AG08396 (cell line): ENCODE results near the gene SLC4A1AP.
A peak's percentile ranks its signal among the peaks of the same experiment; 100 is the strongest.

Experiments used
- DNase-seq: peaks from one replicate; pipeline ENCODE4 v3.0.0; 2012; ENCODE audit warnings: low spot score, mixed read lengths

SLC4A1AP gene

DNA sequence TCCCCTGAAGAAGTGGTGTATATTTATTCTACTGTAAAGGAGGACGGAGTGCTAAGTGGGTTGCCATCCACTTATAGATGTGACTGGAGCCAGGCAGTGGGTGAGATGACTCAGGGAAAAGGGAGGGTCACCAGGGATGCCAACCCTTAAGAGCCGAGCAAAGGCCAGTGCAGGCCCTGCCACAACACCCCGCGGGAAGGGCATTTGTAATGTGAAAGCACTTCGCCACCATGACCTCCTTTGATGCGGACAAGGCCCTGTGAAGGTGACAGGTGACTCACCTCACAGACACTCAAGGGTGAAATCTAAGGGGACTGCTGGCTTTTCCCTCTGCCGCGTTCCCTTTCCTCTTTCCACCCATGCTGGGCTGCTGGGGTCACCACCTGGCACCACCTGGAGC is 57.6 kb downstream of the SLC4A1AP start:
- no peak for DNase-seq

GRCh38 chr2:27721884-27722485 is 58.3 kb downstream of the SLC4A1AP start:
- no peak for DNase-seq

- DNase-seq: peak; percentile 76
Observed at GRCh38 chr2:27723372-27724144, 59.9 kb downstream of the SLC4A1AP start.

DNA sequence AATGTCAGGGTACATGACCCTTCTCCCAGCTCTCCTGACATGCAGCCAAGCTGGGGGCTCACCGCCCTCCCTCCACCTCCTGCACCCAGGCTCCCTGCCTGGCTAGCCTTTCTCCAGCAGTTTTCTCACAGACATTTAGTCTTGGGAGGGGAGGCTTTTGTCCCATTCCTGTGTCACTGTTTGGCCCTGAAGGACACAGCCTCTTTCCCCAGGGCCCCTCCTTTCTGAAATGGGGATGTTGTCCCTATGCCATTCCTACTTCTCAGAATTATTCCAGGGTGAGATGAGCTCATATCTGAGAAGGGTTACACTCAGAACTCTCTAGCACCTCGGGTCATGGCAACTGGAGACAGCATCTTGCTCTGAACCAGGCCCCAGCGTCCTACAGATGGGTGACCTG is 60.5 kb downstream of the SLC4A1AP start:
- DNase-seq: no peak

DNA sequence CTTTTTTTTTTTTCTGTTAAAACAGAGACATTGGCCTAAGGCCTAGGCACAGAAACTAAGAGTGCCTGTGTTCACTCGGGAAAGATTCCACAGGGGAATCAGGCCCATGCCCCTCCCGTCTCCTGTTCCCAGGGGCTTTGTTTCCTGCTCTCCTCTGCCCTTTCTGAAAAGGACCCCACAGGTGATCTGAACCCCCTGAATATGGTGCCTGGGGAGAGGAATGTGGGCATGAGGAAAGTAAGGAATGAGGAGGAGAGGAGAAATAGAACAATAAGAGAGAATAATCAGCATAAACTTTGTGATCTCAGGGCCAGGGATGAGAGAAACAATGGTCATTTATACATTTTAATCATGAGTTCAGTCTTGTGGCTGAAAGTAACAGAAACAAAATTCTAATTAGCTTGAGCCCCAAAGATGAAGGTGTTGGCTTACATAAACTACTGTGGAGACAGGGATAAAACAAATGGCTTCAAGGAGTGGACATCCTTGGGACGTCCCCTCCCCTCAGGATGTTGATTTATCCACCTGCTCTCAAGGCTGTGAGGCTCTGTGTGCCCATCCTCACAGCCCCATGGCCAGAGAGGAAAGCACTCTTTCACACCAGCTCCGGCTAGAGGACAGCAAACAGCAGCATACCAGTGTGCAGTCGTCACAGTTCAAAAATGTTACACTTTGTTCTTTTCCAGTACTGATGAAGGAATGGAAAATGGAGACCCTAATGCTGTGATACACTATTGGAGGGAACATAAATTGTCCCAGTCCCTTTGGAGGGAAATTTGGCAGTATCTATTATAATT is 61.4 kb downstream of the SLC4A1AP start:
- DNase-seq: peak; percentile 55

DNA sequence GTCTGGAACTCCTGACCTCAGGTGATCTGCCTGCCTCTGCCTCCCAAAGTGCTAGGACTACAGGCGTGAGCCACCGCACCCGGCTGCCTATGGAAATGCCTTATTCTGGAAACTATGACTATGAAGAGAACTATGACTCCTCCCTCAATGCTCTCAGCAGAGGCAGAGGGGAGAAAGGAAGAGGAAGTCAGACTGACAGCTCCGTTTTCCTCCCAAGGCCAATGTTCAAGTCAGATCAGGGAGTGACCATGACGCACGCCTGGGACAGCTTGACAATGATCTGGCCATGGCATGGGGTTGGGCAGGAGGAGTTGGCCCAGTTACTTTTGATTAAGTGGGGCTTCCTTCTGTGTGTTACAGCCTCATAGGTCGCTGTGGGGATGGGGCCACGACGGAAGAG is 63.6 kb downstream of the SLC4A1AP start:
- no peak for DNase-seq

DNA sequence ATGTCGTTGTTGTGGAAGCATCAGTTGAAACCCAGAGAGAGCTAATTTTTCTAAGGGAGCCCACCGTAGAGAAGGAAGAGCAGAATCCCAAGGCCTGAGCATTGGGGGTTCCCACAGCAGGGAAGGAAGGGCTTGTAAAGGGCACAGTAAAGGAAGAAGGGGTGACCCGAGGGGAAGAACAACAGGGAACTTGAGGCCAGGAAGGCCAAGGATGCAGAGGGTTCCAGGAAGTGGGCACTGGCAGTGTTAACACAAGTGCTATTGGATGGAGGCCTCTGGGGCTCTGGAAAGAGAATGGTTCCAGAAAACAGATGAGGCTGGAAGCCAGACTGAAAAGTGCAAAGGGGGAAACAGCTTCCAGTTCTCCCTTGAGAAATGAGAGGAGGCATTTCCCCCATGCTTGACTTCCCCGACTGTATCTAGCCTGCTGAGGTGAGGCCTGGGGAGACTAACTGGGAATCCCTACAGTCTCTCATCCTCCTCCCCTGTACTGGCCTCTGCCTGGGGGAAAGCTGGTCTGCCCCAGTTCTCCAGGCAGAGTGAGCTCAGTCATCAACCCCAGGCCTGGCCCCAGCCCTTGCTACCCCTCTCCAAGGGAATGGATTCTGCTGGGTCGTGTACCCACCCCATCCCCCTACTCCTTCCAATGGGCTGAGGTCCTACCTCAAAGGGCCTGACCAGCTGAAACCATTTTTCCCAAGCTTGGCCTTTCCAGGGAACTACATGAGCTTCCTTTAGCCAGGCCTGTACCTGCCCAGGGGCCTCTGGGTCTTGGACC is 64.6 kb downstream of the SLC4A1AP start:
- DNase-seq: no peak

DNA sequence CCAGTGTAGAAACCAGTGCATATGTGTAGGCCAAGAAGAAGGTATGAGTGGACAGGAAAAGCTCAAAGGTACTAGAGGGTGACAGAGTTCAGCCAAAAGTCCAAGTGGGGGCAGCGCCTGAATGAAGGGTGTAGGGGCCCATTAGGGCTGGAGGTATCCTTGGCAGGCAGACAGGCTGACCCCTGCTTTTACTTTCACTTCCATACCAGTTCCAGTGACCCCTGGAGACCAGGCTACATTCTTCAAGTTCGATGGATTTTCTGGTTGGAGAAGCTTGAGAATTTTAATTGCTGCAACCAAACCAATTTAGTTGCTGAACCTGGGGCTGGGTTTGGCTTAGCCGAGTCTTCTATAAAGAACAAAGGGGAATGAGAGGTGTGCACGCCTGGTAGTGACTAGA is 65.5 kb downstream of the SLC4A1AP start:
- DNase-seq: no peak

DNA sequence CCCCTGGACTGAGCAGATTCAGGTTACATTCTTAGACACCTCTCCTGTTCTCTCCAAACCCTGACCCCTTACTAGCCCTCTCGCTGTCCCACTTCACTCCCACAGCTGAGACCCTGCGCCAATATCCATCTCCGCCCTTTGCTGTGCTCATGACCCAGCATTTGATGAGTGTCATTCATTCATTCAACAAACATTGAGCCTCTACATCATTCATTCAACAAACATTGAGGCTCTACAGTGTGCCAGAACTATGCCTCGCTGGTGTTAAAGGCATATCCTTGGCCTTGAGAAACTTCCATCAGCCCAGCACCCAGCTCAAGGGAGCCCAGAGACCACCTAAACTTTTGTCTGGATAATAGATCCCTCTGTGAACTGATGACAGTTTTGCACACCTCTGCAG is 65.9 kb downstream of the SLC4A1AP start:
- no peak for DNase-seq

DNA sequence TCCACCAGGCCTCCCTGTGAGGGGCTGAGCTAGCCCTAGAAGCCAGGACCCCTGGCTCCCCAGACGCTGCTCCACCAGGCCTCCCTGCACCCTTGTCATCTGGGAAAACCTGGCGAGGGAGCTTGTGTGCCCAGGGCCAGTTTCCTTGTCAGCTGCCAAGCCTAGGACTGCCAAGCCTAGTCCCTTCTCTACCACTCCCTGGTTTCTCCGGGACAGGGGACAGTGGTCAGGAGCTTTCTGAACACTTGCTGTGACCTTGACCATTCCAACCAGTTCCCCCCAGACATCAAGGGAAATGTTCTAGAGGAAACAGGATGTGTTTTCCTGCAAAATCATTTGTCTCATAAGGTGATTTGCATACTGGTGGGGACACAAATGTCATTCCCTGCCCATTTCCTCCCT is 66.6 kb downstream of the SLC4A1AP start:
- no peak for DNase-seq

GRCh38 chr2:27730980-27731691 is 67.4 kb downstream of the SLC4A1AP start:
- no peak for DNase-seq

DNA sequence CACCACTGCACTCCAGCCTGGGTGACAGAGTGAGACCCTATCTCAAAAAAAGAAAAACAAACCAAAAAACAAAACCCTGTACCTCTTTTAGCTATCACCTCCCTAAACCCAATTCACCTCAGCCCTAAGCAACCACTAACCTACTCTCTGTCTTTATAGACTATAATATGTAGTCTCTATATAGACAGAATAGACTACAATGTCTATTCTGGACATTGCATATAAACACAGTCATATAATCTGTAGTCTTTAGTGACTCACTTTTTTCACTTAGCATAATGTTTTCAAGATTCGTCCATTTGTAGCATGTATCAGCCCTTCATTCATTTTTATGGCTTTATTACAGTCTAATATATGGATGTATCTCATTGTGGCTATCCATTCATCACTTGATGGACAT is 70.6 kb downstream of the SLC4A1AP start:
- DNase-seq: no peak

DNA sequence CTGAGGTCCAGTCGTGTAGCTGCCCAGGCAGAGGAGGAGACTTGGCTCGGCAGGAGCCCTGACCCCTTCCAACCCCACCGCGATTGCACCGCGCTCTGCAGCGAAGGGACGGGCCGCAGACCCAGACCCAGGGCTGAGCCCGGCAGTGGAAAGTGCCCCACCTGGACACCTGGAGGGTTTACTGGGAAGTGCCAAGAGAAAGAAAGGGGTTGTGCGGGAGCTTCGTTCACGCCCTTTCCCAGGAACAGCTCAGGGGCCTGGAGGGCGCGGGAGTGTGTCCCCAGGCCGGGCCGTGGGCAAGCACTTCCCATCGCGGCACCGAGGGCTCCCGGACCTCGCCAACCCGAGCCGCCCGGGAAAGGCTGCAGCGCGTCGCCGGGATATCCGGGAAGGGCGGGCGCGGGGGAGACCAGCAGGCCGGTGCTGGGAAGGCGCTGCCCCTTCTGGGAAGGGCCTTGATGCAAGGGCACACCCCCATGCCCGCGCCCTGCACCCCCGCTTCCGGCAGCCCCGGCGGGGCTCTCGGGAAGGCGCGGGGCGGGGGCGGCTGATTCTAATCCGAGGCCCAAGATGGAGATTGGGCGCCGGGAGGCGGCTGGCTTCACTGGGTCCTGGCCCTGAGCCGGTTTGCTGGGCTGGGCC is 71.7 kb downstream of the SLC4A1AP start:
- DNase-seq: peak; percentile 83

DNA sequence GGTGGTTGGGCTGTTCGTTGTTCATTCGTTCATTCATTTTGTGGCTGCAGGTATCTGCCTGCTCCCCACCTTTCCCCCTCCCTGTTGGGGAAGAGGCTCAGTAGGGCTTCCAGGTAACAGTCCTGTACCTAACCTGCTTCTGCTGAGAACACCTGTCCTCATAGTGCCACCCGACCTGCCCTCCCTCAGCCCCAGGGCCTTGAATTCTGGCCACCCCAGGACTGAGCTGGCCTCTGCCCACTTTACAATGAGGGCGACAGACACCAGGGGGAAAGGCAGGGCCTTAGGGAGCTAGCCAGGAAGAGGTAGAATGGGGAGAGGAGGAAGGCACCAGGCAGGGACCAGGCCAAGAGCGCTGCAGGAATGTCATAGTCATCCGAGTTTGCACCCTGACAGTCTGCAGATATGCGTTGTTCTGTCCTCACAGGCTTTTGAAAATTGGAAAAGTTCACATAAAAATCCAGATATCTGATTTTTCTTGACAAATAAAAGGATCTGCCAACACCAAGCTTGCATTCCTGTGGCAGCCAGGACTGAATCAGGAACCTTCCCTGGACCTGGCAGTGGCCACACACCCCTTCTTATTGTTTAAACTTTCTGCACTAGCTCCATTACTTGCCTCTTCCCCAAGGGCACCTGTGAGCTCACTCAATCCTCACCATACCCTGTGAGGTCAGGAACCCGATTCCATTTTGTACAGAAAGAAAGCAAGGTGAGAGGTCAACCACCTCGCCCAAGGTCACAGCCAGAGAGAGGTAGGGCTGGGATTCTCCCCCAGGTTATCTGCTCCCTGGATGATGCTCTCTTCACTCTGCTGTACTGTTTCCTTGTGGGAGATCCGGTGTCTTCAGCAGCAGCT is 72.6 kb downstream of the SLC4A1AP start:
- no peak for DNase-seq

- DNase-seq: no peak
Observed at GRCh38 chr2:27736890-27737204, 73.2 kb downstream of the SLC4A1AP start.

DNA sequence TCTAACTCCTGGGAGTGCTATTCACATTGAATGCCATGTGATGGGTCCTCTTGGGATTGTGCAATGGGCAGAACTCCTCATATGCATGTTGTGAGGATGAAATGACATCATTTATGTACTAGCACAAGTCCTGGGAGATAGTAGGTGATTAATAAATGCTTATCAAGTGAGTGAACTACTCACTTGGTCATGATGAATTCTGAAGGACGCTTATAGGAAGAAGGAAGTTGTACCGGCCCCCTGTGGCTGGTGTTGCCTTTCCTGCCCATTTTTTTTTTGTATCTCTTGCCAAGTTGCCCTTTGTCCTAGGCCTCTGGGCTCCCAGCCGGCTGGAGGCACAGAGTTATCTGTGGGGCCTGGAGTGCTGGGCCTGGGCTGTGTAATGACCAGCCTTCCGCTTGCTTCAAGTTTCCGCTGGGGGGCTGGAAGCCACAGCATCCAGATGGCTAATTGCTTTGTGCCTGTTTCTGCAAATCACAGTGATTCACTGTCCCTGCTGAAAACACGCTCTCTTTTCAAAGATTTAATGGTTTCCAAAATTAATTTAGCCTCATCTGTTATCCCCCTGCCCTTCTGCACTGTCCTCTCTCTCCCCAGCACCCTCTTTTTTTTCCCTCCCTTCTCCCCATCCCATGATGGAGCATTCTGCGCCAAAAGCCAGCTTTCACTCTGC is 74.1 kb downstream of the SLC4A1AP start:
- peak; percentile 63 for DNase-seq

DNA sequence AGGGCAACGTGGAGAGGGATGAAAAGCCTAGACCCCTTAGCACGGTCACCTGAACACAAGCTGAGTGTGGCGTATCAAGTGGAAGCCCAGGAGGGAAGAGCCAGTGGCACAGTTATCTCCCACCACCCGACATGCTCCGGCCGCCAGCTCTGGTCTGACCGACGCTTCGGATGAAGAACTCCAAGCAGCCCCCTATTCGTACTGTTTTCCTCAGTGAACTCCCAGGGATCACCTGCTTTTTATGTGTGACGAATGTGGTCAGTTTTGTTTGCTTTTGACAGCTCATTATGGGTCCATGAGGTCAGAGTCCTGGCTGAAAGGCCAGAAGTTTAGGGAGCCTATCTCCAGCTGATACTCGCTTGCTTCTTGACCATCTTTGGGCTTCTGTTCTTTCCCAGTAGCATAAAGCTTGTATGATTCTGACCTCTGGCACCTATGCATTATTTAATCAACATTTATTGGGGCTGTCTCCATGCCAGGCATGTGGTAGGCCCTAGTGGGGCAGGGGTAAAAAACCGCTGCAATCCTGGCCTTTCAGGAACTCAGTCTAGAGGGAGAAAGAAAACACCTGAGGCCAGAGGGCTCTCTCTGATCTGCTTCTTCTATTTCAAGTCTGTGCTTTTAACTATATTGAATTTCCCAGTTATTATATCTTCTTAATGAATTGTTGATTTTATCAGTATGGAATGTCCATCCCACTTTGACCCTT is 74.8 kb downstream of the SLC4A1AP start:
- no peak for DNase-seq

DNA sequence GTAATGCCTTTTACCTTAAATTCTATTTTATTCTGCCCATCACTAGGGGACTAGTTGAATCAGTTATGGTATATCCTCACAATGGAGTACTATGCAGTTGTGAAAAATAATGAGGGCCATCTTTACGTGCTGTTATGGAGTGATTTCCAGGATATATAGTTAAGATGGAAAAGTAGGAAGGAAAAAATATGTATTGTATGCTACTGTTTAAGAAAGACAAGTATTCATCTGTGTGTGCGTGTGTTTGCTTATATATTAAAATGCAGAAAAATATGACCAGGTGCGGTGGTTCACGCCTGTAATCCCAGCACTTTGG is 75.3 kb downstream of the SLC4A1AP start:
- no peak for DNase-seq

- DNase-seq: no peak
Observed at GRCh38 chr2:27741673-27742072, 78.0 kb downstream of the SLC4A1AP start.
